Esophagus squamous epithelium (tissue), 5 donors: ENCODE results near the gene FBP1. TPM values are rescaled to one million over a fixed set of nuclear protein-coding genes. Genes with fewer than 3 reads are reported as not detected.

Source experiments
- DNase-seq: peaks from one replicate; lab custom pipeline; 2025; lab: John Stamatoyannopoulos, UW
- H3K27ac ChIP-seq, 4 donors: fragments of 200-600 bp; sonication (generic); one replicate each; pipeline ENCODE4 v1.5.1; 2016 to 2019; ENCODE audit warnings: mild to moderate bottlenecking in 1 of 4
- H3K27me3 ChIP-seq, 4 donors: fragments of 200-600 bp; sonication (generic); 1 replicate in 3 of 4; 2 replicates in 1 of 4; pipeline versions ENCODE4 v1.5.1 to v1.6.0; 2017 to 2021; ENCODE audit warnings: antibody characterized with exemption in 1 of 4
- H3K36me3 ChIP-seq, 3 donors: fragments of 200-600 bp; sonication (generic); one replicate each; pipeline ENCODE4 v1.5.1; 2016 to 2019
- H3K4me1 ChIP-seq, 3 donors: fragments of 200-600 bp; sonication (generic); one replicate each; pipeline ENCODE4 v1.5.1; 2017 to 2019
- H3K4me3 ChIP-seq, 4 donors: fragments of 200-600 bp; sonication (generic); 1 replicate in 3 of 4; 2 replicates in 1 of 4; pipeline ENCODE4 v1.5.1; 2016 to 2019; ENCODE audit warnings: mild to moderate bottlenecking in 2 of 4, moderate library complexity in 1 of 4
- H3K9me3 ChIP-seq, 3 donors: fragments of 200-600 bp; sonication (generic); one replicate each; pipeline ENCODE4 v1.5.1; 2016 to 2019
- CTCF ChIP-seq, 6 experiments: fragments of 450-650 bp in 4 of 6; fragments of 200-600 bp in 2 of 6; sonication (generic) in 2 of 6; IDR thresholded peaks; one replicate each; pipeline ENCODE4 v1.5.1; 2016 to 2019; ENCODE audit warnings: antibody characterized with exemption in 6 of 6, mild to moderate bottlenecking in 4 of 6, moderate library complexity in 4 of 6
- POLR2A ChIP-seq, 4 donors: fragments of 450-650 bp; IDR thresholded peaks; one replicate each; pipeline ENCODE4 v1.6.1; 2017; ENCODE audit warnings: antibody characterized with exemption in 4 of 4, mild to moderate bottlenecking in 4 of 4, moderate library complexity in 3 of 4
- whole genome bisulfite sequencing, 2 donors: methylation state at CpG; one replicate each; pipeline ENCODE4 v1.1.5; 2018; 5-methylcytosine and 5-hydroxymethylcytosine counted together
- intact Hi-C: fragments of 100-400 bp; cut with DNase I; formaldehyde crosslinking; loops from one replicate; pipeline ENCODE4 v1.15.0; 2022
- total RNA-seq, 4 donors: library from RNA; depleted of rRNA; stranded (reverse); fragments of >200 nt; gene quantifications; one replicate each; pipeline ENCODE4 v1.1.0, GENCODE V29; 2016
- donor health status: DM: yes; HTN: yes; CAD: no.

FBP1 gene
- total RNA-seq, 4 donors from 2014 or later = 0.19 to 3.0 (median 1.7) TPM; not detected in 1

- TF ChIP-seq CTCF (IDR thresholded peaks at IDR 0.05) = peak in 4 of 6 experiments; percentile 8 to 55 (median 30)
- no peak for TF ChIP-seq POLR2A (IDR thresholded peaks at IDR 0.05)
- peaks cover 0 to 5% (median 0%) of the 10 kb centered on the region in 4 donors for H3K27me3 ChIP-seq
- no peaks in the 10 kb centered on the region for H3K4me1 ChIP-seq
- intact Hi-C loops = no loop called here
- 82 to 92% methylated on average over 21 to 28 of the region's 40 CpGs for WGBS, 2 donors
- no peak within 1 kb of the TSS for H3K27ac ChIP-seq
- H3K36me3 ChIP-seq = no peaks in the 10 kb centered on the region
- no peak for DNase-seq
- no peaks in the 10 kb centered on the region for H3K9me3 ChIP-seq
- H3K4me3 ChIP-seq = peak within 1 kb of the TSS in 1 of 4 donors; percentile 37
These were observed 84.6 kb downstream of the FBP1 start, which contains the start of gene PCAT7 for GRCh38 chr9:94554439-94555331. PCAT7 (plus strand) TSS chr9:94555083.

GRCh38 chr9:94554078-94554438 is 85.3 kb downstream of the FBP1 start:
- intact Hi-C loops = no loop called here
- DNase-seq = no peak
- Histone ChIP-seq H3K27me3 (peaks cover 0 to 5% (median 0%) of the 10 kb centered on the region in 4 donors), H3K36me3 (no peaks in the 10 kb centered on the region), H3K4me3 (no peak overlapping the region), H3K27ac (no peak overlapping the region), H3K9me3 (no peaks in the 10 kb centered on the region), H3K4me1 (no peaks in the 10 kb centered on the region)
- no peak for TF ChIP-seq CTCF (IDR thresholded peaks at IDR 0.05)
- TF ChIP-seq POLR2A (IDR thresholded peaks at IDR 0.05) = no peak
- whole genome bisulfite sequencing, 2 donors = 54 to 65% methylated on average over 3 to 5 of the region's 16 CpGs

Other genes with a start within 250 kb of the FBP1 start
- not detected for gene PCAT7, start 84.4 kb downstream of the FBP1 start, total RNA-seq
- under 1 TPM in 1 of 4 donors, not detected in 3; 0.38 TPM for gene FBP2, start 45.7 kb downstream of the FBP1 start, total RNA-seq
- 100 to 1,000 TPM; 101 to 300 (median 115) TPM for gene AOPEP, start 87.2 kb upstream of the FBP1 start, total RNA-seq